GM12878 (cell line): ENCODE data around the gene SLC15A4. TPM values are rescaled to one million over a fixed set of nuclear protein-coding genes. Genes with fewer than 3 reads are reported as not detected.

Experiments used
- ATAC-seq: fragments of 200-7000 bp; cut with Tn5 transposase; 3 replicates; pipeline ENCODE4 v1.9.1; 2020; ENCODE audit warnings: mild to moderate bottlenecking, moderate library complexity
- BruUV-seq: library from RNA; stranded (reverse); fragments of 400-500 nt; replicated peaks from 2 replicates; lab custom pipeline; 2021; lab: Mats Ljungman, UMichigan
- CTCF ChIA-PET: fragments of 300-600 bp; sonication (Branson Sonifier 250); formaldehyde crosslinking; extraction: SDS; loops from one replicate; lab custom pipeline; 2021; ENCODE audit warnings: inconsistent platforms; lab: Yijun Ruan, JAX
- POLR2A ChIA-PET: fragments of 350-600 bp; formaldehyde crosslinking; extraction: SDS; loops from one replicate; lab custom pipeline; 2021; ENCODE audit warnings: inconsistent platforms; lab: Charles Lee
- RAD21 ChIA-PET: fragments of 300-600 bp; sonication (Branson Sonifier 250); formaldehyde crosslinking; loops from one replicate; lab custom pipeline; 2023; ENCODE audit warnings: antibody characterized with exemption; ENCODE audit not compliant: unreplicated experiment; lab: Charles Lee
- SMC1A ChIA-PET: fragments of 300-600 bp; sonication (Branson Sonifier 250); formaldehyde crosslinking; loops from one replicate; lab custom pipeline; 2023; ENCODE audit not compliant: unreplicated experiment, uncharacterized antibody; lab: Charles Lee
- DNase-seq: peaks from one replicate; pipeline ENCODE4 v3.0.0-alpha.2; 2011; ENCODE audit warnings: low read depth, low spot score
- FAIRE-seq: peaks from 3 replicates; lab custom pipeline; 2011; peaks lifted over from hg19 to GRCh38; lab: Jason Lieb, UNC
- H2AFZ ChIP-seq: 2 replicates; pipeline ENCODE4 v1.6.0; 2011; ENCODE audit warnings: low read depth, low read length, control low read depth; ENCODE audit not compliant: control insufficient read depth
- H3K27ac ChIP-seq: 2 replicates; pipeline ENCODE4 v1.5.1; 2011; ENCODE audit warnings: control low read depth; ENCODE audit not compliant: control insufficient read depth, insufficient read depth
- H3K27me3 ChIP-seq, 2 experiments: replicated peaks in 1 of 2; 2 replicates each; pipeline versions ENCODE4 v1.6.0 to v1.6.1; 2011; ENCODE audit warnings: low read length in 1 of 2; ENCODE audit not compliant: control insufficient read depth in 2 of 2, insufficient read depth in 2 of 2
- H3K36me3 ChIP-seq, 2 experiments: 2 replicates each; pipeline ENCODE4 v1.5.1; 2011; ENCODE audit warnings: low read length in 1 of 2; ENCODE audit not compliant: control insufficient read depth in 2 of 2, insufficient read depth in 2 of 2
- H3K4me1 ChIP-seq: 2 replicates; pipeline ENCODE4 v1.6.1; 2011; ENCODE audit warnings: mild to moderate bottlenecking, low read length, moderate library complexity, mixed read lengths; ENCODE audit not compliant: control insufficient read depth, insufficient read depth
- H3K4me2 ChIP-seq: 2 replicates; pipeline ENCODE4 v1.6.0; 2011; ENCODE audit warnings: control low read depth; ENCODE audit not compliant: control insufficient read depth, insufficient read depth
- H3K4me3 ChIP-seq: fragments of 200-600 bp; sonication (generic); 2 replicates; pipeline ENCODE4 v1.5.1; 2016
- H3K79me2 ChIP-seq: 2 replicates; pipeline ENCODE4 v1.6.0; 2011; ENCODE audit warnings: low read length; ENCODE audit not compliant: control insufficient read depth, insufficient read depth
- H3K9ac ChIP-seq: 2 replicates; pipeline ENCODE4 v1.8.0; 2011; ENCODE audit warnings: low read length, control low read depth, mixed read lengths; ENCODE audit not compliant: control insufficient read depth, insufficient read depth
- H3K9me3 ChIP-seq: replicated peaks from 3 replicates; pipeline ENCODE4 v1.5.1; 2011; ENCODE audit warnings: mild to moderate bottlenecking, low read length; ENCODE audit not compliant: control insufficient read depth, insufficient read depth
- H4K20me1 ChIP-seq: 2 replicates; pipeline ENCODE4 v1.6.0; 2011; ENCODE audit not compliant: control insufficient read depth, insufficient read depth
- ASH2L ChIP-seq: fragments of 300-600, 200-600 bp; sonication (generic); IDR thresholded peaks from 2 replicates; pipeline ENCODE4 v1.6.1; 2017; ENCODE audit warnings: low read depth, mild to moderate bottlenecking, borderline replicate concordance
- CBX3 ChIP-seq: fragments of 200-600 bp; sonication (generic); IDR thresholded peaks from 2 replicates; pipeline ENCODE4 v1.6.1; 2016; ENCODE audit warnings: low read depth, borderline replicate concordance
- CHD2 ChIP-seq: IDR thresholded peaks from 2 replicates; pipeline ENCODE4 v1.6.1; 2011; ENCODE audit warnings: low read depth, low read length, improper control_type of control experiment, borderline replicate concordance
- HDGF ChIP-seq: fragments of 450-650 bp; IDR thresholded peaks from 2 replicates; pipeline ENCODE4 v1.6.1; 2016; ENCODE audit warnings: antibody characterized with exemption
- MEF2A ChIP-seq: IDR thresholded peaks from 2 replicates; pipeline ENCODE4 v1.6.1; 2011; ENCODE audit warnings: low read depth, mild to moderate bottlenecking, low read length, moderate library complexity; ENCODE audit not compliant: insufficient read depth
- NR2F1 ChIP-seq: fragments of 450-650 bp; conservative IDR thresholded peaks from 2 replicates; pipeline ENCODE4 v1.6.1; 2017; ENCODE audit warnings: mild to moderate bottlenecking
- POLR2AphosphoS5 ChIP-seq: IDR thresholded peaks from 2 replicates; pipeline ENCODE4 v1.6.1; 2011; ENCODE audit warnings: mild to moderate bottlenecking, low read length, inconsistent platforms
- RFX5 ChIP-seq: IDR thresholded peaks from 2 replicates; pipeline ENCODE4 v1.6.1; 2011; ENCODE audit warnings: low read depth, low read length, improper control_type of control experiment
- RUNX3 ChIP-seq: IDR thresholded peaks from 2 replicates; pipeline ENCODE4 v1.6.1; 2012; ENCODE audit warnings: low read length, inconsistent platforms
- SMC3 ChIP-seq: IDR thresholded peaks from 2 replicates; pipeline ENCODE4 v1.6.1; 2011; ENCODE audit warnings: low read length, improper control_type of control experiment, borderline replicate concordance
- ZBED1 ChIP-seq: IDR thresholded peaks from 2 replicates; pipeline ENCODE4 v1.6.1; 2016; ENCODE audit warnings: borderline replicate concordance
- ZBTB33 ChIP-seq: fragments of 450-650 bp; IDR thresholded peaks from 2 replicates; pipeline ENCODE4 v1.6.1; 2017; ENCODE audit warnings: mild to moderate bottlenecking
- WGBS: methylation state at CpG from one replicate; pipeline ENCODE4 v1.1.6; 2016; ENCODE audit warnings: low lambda C conversion rate; ENCODE audit not compliant: insufficient replicate concordance, insufficient coverage; ENCODE audit errors: missing lambda C conversion rate; 5-methylcytosine and 5-hydroxymethylcytosine counted together
- in situ Hi-C: fragments of 300-500 bp; cut with MboI; formaldehyde crosslinking; loops from 9 replicates; pipeline ENCODE4 v1.14.3; 2018; ENCODE audit warnings: mixed read lengths
- intact Hi-C: fragments of 100-400 bp; cut with micrococcal nuclease; formaldehyde crosslinking; loops from one replicate; pipeline ENCODE4 v1.14.2; 2022; ENCODE audit not compliant: unreplicated experiment
- polyA plus RNA-seq, 11 experiments: library from polyadenylated mRNA; depleted of rRNA in 4 of 11; unstranded in 6 of 11; stranded (reverse) in 5 of 11; fragments of >200 nt; fragmentation: Nextera tagmentation in 4 of 11; fragmentation: Illumina TruSeq in 1 of 11; extraction: Ambion mirVana in 4 of 11; extraction: Trizol in 1 of 11; gene quantifications; 1 replicate in 1 of 11; 2 replicates in 10 of 11; pipeline versions ENCODE4 v1.2.1 to v1.2.3, GENCODE V29; 2011 to 2016; ENCODE audit warnings: inconsistent platforms in 2 of 11, missing spikeins in 2 of 11, low read depth in 1 of 11
- total RNA-seq, 4 experiments: library from RNA; depleted of rRNA in 3 of 4; stranded (reverse); fragments of >200 nt in 3 of 4; fragmentation: Illumina TruSeq in 1 of 4; extraction: Trizol in 1 of 4; gene quantifications; 2 replicates each; pipeline versions ENCODE4 v1.2.1 to v1.2.3, GENCODE V29; 2013 to 2021
- TF ChIP-seq, protein P1 (sequence below): fragments of 450-650 bp; formaldehyde crosslinking; IDR thresholded peaks from 2 replicates; pipeline ENCODE4 v1.5.0; 2022; ENCODE audit warnings: mild to moderate bottlenecking, missing genetic modification characterization
- TF ChIP-seq, protein P2 (sequence below): IDR thresholded peaks from 2 replicates; pipeline ENCODE4 v1.6.1; 2012; ENCODE audit warnings: mild to moderate bottlenecking, low read depth, low read length

SLC15A4 gene
- total and polyA plus RNA-seq, 10 of the 15 experiments (the other 5 are each of a cell fraction or from before 2014, with no cell fraction given), result 12.7 to 257 (median 36.6) TPM

GRCh38 chr12:128815779-128816642 is 7.7 kb downstream of the SLC15A4 start:
- ATAC-seq, result no peak
- DNase-seq, result no peak
- no peaks in the 10 kb centered on the region for H4K20me1 ChIP-seq
- H3K4me3 ChIP-seq, result peak overlapping the region; percentile 65
- WGBS, result 10% methylated on average over 7 of the region's 7 CpGs
- H3K27me3 ChIP-seq, result no peaks in the 10 kb centered on the region
- H3K27ac ChIP-seq, result peak overlapping the region; percentile 94
- RAD21 ChIA-PET, result interaction anchor here (0.9 to 3.8 kb wide), 5 partner anchors 8 to 33 kb away, joined by 3 to 36 read pairs (median 3); partner anchors contain the start of gene SLC15A4
- peak overlapping the region; percentile 88 for H3K9ac ChIP-seq
- FAIRE-seq, result no peak
- H3K36me3 ChIP-seq, result peaks cover 11 to 27% of the 10 kb centered on the region in 2 experiments
- H2AFZ ChIP-seq, result no peak overlapping the region
- POLR2A ChIA-PET, result interaction anchor here (1.0 to 12.9 kb wide), 4 partner anchors 8 to 41 kb away, joined by 3 to 253 read pairs (median 5); partner anchors contain the start of gene SLC15A4
- H3K4me2 ChIP-seq, result peak overlapping the region; percentile 93
- H3K9me3 ChIP-seq, result no peaks in the 10 kb centered on the region
- H3K4me1 ChIP-seq, result peaks cover 78% of the 10 kb centered on the region
- BruUV-seq, result no TSS peak
- SMC1A ChIA-PET, result interaction anchor here (1.4 to 10.0 kb wide), 3 partner anchors 8 to 20 kb away, joined by 5 to 261 read pairs (median 18); no protein-coding TSS in a partner anchor
- intact Hi-C loops (no loop called here), in situ Hi-C loops (no loop called here)
- H3K79me2 ChIP-seq, result peaks cover 100% of the 10 kb centered on the region
- CTCF ChIA-PET, result interaction anchor here (0.7 to 1.6 kb wide), 3 partner anchors 19 to 101 kb away, joined by 3 to 6 read pairs (median 3); no protein-coding TSS in a partner anchor
- TF ChIP-seq NR2F1 (peak; percentile 41; the same call in 1 of the 2 replicates), HDGF (0 out of 2 replicates have a peak, but pooled peaks have one; percentile 1), RUNX3 (peak; percentile 61; the same call in 1 of the 2 replicates), ASH2L (no peak), CHD2 (no peak), RFX5 (no peak), CBX3 (no peak), ZBED1 (no peak), POLR2AphosphoS5 (peak; percentile 71), ZBTB33 (no peak), SMC3 (no peak), MEF2A (peak; percentile 58; the same call in 1 of the 2 replicates)
- TF ChIP-seq, protein P1, sequence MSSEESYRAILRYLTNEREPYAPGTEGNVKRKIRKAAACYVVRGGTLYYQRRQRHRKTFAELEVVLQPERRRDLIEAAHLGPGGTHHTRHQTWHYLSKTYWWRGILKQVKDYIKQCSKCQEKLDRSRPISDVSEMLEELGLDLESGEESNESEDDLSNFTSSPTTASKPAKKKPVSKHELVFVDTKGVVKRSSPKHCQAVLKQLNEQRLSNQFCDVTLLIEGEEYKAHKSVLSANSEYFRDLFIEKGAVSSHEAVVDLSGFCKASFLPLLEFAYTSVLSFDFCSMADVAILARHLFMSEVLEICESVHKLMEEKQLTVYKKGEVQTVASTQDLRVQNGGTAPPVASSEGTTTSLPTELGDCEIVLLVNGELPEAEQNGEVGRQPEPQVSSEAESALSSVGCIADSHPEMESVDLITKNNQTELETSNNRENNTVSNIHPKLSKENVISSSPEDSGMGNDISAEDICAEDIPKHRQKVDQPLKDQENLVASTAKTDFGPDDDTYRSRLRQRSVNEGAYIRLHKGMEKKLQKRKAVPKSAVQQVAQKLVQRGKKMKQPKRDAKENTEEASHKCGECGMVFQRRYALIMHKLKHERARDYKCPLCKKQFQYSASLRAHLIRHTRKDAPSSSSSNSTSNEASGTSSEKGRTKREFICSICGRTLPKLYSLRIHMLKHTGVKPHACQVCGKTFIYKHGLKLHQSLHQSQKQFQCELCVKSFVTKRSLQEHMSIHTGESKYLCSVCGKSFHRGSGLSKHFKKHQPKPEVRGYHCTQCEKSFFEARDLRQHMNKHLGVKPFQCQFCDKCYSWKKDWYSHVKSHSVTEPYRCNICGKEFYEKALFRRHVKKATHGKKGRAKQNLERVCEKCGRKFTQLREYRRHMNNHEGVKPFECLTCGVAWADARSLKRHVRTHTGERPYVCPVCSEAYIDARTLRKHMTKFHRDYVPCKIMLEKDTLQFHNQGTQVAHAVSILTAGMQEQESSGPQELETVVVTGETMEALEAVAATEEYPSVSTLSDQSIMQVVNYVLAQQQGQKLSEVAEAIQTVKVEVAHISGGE, result no peak
- TF ChIP-seq, protein P2, sequence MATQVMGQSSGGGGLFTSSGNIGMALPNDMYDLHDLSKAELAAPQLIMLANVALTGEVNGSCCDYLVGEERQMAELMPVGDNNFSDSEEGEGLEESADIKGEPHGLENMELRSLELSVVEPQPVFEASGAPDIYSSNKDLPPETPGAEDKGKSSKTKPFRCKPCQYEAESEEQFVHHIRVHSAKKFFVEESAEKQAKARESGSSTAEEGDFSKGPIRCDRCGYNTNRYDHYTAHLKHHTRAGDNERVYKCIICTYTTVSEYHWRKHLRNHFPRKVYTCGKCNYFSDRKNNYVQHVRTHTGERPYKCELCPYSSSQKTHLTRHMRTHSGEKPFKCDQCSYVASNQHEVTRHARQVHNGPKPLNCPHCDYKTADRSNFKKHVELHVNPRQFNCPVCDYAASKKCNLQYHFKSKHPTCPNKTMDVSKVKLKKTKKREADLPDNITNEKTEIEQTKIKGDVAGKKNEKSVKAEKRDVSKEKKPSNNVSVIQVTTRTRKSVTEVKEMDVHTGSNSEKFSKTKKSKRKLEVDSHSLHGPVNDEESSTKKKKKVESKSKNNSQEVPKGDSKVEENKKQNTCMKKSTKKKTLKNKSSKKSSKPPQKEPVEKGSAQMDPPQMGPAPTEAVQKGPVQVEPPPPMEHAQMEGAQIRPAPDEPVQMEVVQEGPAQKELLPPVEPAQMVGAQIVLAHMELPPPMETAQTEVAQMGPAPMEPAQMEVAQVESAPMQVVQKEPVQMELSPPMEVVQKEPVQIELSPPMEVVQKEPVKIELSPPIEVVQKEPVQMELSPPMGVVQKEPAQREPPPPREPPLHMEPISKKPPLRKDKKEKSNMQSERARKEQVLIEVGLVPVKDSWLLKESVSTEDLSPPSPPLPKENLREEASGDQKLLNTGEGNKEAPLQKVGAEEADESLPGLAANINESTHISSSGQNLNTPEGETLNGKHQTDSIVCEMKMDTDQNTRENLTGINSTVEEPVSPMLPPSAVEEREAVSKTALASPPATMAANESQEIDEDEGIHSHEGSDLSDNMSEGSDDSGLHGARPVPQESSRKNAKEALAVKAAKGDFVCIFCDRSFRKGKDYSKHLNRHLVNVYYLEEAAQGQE, result no peak
